Measurements from ENCODE around the gene FUT4.
A peak's percentile ranks its signal among the peaks of the same experiment; 100 is the strongest.
"Not testable (repeated sequence)": the region's sequence is repeated elsewhere in the genome, so short reads cannot be mapped to it uniquely, and the experiment has no call there.

Gene FUT4, protein sequence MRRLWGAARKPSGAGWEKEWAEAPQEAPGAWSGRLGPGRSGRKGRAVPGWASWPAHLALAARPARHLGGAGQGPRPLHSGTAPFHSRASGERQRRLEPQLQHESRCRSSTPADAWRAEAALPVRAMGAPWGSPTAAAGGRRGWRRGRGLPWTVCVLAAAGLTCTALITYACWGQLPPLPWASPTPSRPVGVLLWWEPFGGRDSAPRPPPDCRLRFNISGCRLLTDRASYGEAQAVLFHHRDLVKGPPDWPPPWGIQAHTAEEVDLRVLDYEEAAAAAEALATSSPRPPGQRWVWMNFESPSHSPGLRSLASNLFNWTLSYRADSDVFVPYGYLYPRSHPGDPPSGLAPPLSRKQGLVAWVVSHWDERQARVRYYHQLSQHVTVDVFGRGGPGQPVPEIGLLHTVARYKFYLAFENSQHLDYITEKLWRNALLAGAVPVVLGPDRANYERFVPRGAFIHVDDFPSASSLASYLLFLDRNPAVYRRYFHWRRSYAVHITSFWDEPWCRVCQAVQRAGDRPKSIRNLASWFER

DNA sequence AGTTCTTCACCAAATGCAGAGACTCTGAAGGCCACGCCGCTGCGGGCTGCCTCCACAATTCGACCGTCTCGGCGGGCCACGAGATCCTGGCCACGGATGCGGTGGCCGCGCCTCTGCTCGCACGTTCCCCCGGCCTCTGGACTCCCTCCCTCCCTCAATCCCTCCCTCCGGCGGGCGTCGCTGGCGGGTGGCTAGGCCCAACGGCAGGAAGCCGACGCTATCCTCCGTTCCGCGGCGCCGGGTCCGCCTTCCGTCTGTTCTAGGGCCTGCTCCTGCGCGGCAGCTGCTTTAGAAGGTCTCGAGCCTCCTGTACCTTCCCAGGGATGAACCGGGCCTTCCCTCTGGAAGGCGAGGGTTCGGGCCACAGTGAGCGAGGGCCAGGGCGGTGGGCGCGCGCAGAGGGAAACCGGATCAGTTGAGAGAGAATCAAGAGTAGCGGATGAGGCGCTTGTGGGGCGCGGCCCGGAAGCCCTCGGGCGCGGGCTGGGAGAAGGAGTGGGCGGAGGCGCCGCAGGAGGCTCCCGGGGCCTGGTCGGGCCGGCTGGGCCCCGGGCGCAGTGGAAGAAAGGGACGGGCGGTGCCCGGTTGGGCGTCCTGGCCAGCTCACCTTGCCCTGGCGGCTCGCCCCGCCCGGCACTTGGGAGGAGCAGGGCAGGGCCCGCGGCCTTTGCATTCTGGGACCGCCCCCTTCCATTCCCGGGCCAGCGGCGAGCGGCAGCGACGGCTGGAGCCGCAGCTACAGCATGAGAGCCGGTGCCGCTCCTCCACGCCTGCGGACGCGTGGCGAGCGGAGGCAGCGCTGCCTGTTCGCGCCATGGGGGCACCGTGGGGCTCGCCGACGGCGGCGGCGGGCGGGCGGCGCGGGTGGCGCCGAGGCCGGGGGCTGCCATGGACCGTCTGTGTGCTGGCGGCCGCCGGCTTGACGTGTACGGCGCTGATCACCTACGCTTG, at the start of gene FUT4:
Gene FUT4, plus strand, starts transcription at position 227 of the 951 bp plus-strand sequence. Its CDS starts 213 bp downstream, at position 440.
- peak; percentile 90 for DNase-seq (ENCODE audit: low spot score)

DNA sequence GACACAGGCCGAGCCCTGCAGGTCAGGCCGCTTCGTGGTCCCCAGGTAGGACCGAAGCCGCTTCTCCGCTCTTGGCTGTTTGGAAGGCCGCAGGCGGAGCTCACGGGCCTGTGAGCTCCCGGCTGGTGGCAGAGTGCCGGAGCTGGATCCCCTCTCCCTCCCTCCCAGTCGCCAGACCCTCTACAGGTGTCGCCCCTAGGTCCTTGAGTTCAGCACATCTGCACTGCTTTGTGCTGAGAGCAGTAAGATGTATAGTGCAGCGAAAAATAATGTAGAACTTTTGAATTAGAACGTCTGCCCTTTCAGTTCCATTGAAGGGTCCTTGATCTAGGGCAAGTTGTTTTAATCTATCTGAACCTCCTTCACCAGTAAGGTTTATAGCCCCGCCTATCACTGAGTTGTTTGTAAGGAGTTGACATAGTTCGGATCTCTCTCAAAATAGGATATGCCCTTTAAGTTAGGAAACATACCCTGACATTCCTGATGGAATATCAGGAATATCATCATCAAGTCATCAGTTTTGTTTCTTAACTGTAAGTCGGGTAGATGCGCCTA, 49.5 kb upstream of the FUT4 start:
- no peak for DNase-seq (ENCODE audit: low spot score)

DNA sequence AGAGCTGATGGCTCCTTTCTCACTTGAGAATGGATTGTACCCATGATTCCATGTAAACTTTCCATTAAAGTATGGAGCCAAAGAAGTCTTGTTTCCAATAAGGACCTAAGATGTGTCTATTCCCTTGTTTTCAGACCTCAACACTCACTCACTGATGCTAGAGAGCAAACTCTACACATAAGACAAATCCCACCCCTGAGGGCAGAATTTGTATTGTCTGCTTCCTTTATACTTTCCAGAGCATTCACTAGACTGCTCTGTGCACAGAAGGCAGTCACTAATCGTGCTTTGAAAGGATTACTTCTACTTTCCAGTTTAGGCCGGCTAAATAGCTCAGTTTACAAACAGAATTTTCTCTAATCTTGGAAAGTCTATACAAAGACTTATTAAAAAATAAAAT, 43.5 kb upstream of the FUT4 start:
- DNase-seq (ENCODE audit: low spot score): no peak

DNA sequence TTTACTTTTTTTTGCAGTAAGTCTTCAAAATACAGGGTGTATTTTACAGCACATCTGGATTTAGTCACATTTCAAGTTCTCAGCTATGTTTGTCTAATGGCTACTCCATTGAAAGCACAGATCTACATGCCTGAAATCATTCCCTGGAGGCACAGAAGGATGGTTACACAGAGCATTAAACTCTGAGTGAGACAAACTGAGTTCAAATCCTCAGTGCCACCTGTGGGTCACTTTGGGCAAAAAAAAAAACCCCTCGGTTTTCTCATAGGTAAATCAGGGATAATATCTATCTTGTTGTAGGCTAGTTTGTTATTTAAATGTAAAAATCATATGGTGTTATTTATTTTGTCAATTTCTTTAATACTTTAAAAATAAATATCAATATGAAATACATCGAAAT, 42.2 kb upstream of the FUT4 start:
- DNase-seq (ENCODE audit: low spot score): no peak

DNA sequence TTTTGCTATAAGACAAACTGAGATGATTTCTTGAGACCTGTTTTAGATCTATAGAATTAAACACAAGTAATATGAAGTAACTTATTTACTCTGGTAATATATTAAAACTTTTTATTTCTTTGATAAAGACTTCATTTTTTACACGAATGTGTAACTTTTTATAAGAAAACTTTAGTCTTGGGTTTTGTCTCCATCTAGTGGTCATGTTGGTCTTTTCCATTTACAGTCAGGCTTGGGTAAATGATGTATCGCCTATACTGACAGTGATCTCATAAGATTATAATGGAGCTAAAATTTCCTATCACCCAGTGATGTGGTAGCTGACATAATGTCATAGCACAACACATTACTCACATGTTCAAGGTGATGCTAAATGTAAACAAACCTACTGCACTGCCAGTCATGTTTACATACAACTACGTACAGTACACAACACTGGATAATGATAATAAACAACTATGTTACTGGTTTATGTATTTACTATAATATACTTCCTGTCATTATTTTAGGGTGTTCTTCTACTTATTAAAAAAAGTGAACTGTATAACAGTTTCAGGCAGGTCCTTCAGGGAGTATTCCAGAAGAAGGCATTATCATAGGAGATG, 38.9 kb upstream of the FUT4 start:
- DNase-seq (ENCODE audit: low spot score): peak; percentile 52

DNA sequence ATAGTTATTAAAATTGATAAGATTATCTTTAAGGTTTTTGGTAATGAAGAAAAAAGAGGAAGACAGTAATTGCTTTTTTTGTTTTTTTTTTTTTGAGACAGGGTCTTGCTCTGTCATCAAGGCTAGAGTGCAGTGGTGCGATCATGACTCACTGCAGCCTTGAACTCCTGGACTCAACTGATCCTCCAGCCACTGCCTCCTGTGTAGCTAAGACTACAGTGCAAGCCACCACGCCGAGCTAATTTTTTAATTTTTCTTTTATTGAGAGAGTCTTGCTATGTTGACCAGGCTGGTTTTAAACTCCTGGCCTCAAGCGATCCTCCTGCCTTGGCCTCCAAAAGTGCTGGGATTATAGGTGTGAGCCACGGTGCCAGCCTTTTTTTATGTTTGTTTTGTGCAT, 37.2 kb upstream of the FUT4 start:
- not testable (repeated sequence) for DNase-seq (ENCODE audit: low spot score)

DNA sequence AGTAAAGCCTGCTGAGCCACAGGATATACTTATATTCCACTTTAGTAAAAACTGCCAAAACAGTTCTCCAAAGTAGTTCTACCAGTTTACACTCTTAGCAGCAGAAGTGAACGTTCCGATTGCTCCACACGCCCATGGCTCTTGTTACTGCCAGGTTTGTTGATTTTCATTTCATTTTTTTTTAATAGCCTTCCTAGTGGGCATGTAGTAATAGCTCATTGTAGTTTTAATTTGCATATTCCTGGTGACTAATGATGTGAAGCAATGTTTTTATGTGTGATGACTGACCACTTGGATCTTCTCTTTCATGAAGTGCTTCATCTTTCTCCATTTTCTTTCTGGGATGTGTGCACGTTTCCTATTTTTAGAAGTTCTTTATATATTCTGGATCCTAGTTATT, 36.2 kb upstream of the FUT4 start:
- no peak for DNase-seq (ENCODE audit: low spot score)

DNA sequence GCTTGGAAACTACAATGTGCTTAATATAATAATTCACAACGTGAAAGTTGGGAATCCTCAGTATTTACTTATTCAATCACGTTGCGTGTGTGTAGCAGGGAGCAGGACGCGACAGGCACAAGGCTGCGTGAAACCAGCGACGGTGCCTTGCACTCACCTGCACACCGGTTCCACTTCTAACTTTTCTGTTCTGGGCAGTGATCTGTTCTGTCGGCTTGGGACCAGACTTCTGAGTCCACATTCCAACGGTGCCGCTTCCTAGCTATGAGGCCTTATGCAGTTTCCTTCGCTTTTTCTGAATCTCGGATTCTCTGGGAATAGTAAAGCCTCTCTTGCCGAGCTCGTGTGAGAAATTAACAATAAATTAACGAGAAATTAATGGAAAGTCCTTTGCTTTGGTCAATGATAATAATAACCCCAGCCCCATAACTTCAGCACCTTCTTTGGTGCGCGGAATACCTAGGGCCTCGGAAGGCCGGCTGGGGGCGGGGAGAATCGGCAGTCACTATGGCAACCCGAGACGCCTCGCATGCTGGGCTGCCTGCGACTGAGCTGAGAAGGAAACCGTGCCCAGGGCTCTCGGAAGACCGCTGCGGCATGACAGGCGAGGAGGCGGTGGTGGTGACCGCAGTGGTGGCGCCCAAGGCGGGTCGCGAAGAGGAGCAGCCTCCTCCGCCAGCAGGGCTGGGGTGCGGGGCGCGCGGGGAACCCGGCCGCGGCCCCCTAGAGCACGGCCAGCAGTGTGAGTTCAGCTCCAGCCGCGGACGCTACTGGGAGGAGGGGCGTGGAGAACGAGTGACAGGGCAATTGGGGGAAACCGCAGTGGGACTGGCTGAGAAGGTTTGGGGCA, 31.6 kb upstream of the FUT4 start, which contains the start of gene C11orf97:
Gene C11orf97, plus strand, starts transcription at position 530 of the 850 bp plus-strand sequence. Its CDS starts 68 bp downstream, at position 598.
- peak; percentile 83 for DNase-seq (ENCODE audit: low spot score)

DNA sequence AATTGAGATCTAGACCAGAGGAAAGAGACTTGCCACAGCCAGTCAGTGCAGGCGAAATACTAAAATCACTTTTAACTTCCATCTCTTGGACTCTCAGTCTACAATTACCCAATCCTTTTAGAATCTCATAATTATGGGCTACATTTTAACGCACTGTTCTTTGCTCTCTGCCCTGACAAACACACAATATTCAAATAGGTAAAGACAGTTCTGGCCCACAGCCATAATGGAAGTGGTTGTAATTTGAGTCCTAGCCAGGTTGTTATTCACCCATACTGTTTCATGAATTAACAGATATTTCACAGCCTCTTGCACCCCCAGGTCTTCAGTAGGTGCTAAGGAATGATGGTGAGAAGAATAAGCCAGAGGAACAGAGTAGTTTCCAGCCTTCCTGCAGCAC, 30.6 kb upstream of the FUT4 start:
- no peak for DNase-seq (ENCODE audit: low spot score)

DNA sequence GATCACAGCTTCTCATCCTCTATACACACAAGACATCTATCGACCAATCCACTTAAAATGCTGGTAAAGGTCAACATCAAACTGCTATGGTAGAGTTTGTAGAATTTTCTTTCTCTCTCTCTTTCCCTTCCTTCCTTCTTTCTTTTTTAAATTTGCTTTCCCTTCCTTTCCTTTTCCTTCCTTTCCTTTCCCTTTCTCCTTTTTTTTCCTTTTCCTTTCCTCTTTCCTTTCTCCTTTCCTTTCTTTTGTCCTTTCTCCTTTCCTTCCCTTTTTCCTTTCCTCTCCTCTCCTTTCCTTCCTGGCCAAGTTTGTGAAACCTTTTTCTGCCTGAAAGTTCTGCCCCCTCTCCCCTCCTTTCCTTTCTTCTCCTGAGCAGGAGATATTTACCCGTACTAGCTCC, 28.3 kb upstream of the FUT4 start:
- no peak for DNase-seq (ENCODE audit: low spot score)

DNA sequence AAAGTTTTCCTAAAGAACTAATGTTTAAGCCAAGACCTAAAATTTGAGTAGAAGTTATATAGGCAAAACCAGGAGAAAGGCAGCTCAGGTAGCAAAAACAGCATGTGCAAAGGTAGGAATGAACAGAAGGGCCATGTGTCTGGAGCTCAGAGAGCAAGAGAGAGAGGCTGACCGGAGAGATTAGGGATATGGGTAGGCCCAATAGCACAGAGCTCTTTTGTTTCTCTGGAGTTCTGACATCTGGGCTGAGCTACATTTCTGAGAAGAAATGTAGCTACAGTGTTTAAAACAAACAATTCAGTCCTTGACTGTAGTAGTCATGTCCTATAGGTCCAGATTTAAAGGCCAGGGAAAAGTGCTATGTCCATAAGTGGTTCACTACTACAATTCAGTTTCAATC, 27.0 kb upstream of the FUT4 start:
- no peak for DNase-seq (ENCODE audit: low spot score)

DNA sequence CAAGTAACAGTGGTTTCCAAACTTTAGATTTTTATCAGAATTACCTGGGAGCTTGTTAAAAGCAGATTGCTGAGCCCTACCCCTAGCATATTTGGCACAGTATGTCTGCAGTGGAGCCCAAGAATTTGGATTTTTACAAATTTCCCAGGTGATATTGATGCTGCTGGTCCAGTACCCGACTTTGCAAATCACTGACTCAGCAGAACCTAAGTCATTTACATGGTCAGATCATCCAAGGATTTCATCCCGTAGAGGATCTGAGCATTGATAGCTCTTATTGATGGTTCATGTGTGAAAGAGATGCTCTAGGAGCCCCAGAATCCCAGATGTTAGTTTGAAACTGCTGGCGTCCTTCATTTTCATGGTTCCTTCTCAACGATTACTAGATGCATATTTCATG, 25.4 kb upstream of the FUT4 start:
- DNase-seq (ENCODE audit: low spot score): no peak

DNA sequence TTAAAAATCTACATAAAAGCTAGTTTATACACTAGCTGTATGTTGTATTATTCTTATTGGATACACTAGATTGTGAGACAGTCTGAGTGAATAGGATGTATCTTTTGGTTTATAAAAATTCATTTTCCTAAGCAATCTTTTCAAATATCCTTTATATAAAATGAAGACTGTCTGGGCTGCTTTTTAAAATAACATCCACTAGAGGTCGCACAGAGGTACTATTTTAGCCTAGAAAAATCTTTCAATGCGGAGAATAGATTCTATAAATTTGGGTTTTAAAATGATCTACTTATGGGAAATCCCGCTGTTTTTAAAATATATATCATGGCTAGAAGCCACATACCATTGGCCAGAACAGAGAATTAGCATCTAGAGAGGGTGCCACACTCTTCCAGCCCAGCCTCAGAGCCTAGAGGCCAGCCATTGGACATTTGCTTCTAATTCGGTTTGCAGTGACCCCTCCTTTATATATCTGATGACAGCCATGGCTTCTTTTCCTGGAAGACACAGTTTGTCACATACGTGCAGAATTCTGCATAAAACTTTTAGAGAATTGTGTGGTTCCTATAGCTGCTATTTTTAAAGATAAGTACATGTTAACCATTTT, 24.1 kb upstream of the FUT4 start:
- peak; percentile 39 for DNase-seq (ENCODE audit: low spot score)

DNA sequence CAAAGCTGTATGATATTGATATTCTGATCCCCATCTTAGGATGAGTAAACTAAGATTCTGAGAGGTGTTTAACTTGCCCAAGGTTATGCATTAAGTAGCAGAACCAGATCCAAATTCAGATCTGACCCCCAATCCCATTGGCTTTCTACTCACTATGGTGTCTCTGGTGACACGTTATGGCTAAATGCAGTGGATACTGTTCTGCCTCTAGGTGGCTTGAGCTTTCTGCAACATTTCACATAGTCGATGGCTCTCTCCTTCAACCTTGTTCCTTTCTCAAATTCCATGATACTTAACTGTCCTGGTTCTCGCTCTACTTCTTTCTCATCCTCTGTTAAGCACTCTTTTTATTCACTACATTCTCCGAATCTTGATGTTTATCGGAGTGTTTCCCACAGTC, 22.0 kb upstream of the FUT4 start:
- DNase-seq (ENCODE audit: low spot score): peak; percentile 49

DNA sequence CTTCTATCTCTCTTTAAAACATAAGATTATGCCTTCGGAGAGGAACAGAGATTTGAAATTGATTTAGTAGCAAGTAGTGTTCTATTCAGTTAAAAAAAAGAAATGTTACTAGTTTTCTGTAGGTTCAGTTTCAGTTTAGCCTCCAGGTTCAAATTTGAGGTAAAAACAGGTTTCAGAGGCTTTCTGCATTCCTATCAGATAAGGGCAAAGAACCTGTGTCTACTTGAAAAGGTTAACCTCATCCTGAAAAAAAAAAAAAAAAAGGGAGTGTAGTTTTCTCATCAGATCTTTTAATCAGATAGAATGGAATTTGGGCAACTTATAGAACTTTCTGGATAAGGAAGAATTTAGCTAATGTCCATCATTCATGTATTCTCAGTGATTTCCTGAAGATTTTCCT, 19.4 kb upstream of the FUT4 start:
- DNase-seq (ENCODE audit: low spot score): no peak

DNA sequence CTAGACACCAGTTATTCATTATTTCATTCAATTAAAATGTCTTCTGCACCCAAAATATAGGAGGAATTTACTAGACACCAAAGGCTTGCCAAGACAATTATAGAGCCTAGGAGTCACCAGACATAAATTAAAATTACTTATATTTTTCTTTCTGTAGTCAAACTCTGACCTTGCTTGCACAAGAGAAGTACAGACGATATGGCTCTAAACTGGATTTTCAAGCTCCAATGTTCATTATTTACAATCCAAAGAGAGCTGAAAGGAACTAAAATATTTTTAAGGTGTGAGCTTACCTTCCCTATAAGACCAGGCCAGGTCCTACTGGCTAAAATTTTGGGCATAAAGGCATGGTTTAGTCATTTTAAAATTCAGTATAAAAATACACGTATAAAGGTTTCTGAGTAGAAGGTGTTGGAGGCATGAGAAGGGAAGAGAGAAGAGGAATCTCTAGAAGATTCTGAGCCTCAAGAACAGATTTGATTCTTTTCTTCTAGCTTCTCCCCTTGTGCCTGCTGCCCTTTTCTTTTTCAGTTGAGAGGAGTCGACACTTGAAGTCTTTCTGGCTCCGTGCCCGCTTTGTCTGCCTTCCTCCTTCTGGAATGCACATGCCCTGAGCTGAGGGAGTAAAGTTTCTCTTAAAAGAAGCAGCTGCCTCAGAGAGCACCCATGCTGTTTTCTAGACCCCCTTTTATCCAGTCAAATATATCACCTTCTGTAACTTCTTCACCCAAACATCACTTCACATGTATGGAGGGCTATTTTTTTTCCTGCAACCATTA, 18.0 kb upstream of the FUT4 start:
- peak; percentile 44 for DNase-seq (ENCODE audit: low spot score)

DNA sequence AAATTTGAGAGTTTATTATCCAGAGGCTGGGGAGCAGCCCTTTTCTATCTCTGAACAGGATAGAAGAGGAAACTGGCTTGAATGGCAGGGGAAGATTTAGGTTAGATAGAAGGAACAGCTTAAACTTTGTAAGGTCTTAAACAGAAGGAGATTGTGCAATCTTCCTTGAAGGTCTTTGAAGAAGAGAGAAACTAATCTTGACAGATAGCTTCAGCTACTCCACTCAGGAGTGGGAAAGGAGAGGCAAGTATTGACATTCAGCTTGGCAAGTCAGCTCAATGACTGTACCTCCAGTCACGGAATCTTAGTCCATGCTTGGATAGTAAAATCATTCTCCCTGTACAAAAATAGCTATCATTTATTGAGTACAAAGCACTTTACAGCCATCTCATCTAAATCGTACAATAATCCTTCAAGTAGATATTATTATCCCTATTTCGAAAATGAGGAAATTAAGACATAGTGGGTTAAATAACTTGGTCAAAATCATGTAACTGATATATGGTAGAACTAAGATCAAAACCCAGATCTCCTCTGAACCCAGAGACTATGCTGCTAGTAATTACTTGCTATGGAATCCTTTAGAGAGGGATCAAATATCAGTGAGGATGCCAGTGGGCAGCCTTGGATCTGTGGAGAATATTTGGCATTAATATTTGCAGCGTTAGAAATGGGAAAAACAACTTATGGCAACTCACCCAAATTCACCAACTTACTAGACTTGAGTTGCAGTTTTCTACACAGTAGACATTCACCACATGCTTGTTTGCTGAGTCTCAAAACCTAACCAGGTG, 16.9 kb upstream of the FUT4 start:
- no peak for DNase-seq (ENCODE audit: low spot score)

DNA sequence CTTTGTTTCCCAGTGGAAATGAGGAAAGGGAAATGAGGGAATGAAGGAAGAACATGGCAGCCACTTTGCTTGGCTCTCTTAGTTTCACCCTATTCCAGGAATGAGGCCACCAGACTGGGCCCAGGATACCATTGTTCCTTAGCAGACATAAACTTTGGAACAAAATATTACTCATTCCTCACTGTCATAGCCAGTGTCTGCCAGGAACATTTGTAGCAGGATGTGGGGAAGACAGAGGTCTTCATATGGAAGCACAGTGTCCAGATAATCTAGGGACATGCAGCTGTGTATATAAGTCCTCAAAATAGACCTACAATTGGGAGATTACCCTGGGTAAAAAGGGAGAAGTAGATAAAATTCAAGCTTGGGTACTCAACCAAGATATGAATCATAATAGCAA, 15.2 kb upstream of the FUT4 start:
- no peak for DNase-seq (ENCODE audit: low spot score)

DNA sequence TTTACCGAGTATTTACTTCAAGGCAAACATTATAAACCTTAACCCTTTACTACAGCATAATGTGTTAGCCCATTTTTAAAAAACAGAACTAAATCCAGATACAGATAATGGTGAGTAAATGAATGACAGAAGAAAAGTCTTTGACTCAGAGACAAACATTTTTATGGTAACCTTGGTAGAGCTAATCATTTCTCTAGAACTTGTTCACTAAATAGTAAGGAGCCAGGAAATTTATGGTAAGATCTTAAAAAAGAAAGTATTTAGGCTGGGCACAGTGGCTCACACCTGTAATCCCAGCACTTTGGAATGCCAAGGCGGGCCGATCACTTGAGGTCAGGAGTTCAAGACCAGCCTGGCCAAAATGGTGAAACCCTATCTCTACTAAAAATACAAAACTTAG, 11.5 kb upstream of the FUT4 start:
- no peak for DNase-seq (ENCODE audit: low spot score)

All from AG20443 (cell line).